Measurements from ENCODE around the gene FBXL14. TPM values are rescaled to one million over a fixed set of nuclear protein-coding genes. Genes with fewer than 3 reads are reported as not detected.

The FBXL14 gene
- total and polyA plus RNA-seq, 9 of the 15 experiments (the other 6 are each of a cell fraction or from before 2014, with no cell fraction given), result 0.13 to 9.8 (median 3.3) TPM

DNA sequence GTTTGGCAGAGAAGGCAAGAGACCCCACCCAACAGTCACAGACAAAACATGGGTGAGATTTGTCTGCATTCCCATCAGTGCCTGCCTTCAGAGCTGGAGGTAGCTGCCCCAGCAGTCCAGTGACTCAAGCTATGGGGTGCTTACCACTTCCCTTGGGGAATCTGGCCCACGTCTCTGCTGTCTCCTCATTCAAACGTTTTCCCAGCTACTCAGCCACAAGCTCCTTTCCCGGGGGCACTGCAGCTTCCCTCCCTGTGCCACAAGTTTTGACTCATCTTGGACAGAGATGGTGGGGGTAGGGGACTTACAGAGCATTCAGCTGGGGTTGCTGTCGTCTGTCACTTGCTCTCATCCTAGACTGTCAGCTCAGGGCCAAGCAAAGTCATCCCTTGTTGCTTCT, 66.6 kb downstream of the FBXL14 start:
- H3K27ac ChIP-seq (ENCODE audit: extremely low read depth, low read depth, low read length), result no peak overlapping the region
- CTCF ChIA-PET (ENCODE audit: low intra/inter-chr PET ratio), result no interaction called here
- TF ChIP-seq KLF1 (tag; IDR thresholded peaks at IDR 0.05), result no peak
- no peak for TF ChIP-seq ZNF780A (CRISPR knock-in tag; IDR thresholded peaks at IDR 0.05)
- no peak for TF ChIP-seq FOXP1 (CRISPR knock-in tag; IDR thresholded peaks at IDR 0.05)
- no peak for TF ChIP-seq CSDE1 (IDR thresholded peaks at IDR 0.05)
- TF ChIP-seq MXD1 (CRISPR knock-in tag; IDR thresholded peaks at IDR 0.05; ENCODE audit: borderline replicate concordance, poor library complexity, severe bottlenecking), result no peak
- no peak for TF ChIP-seq ZBTB5 (IDR thresholded peaks at IDR 0.05)
- no peak for TF ChIP-seq NR2C2 (CRISPR knock-in tag; IDR thresholded peaks at IDR 0.05)
- TF ChIP-seq NR2C2 (tag; IDR thresholded peaks at IDR 0.05), result no peak
- no peak for TF ChIP-seq ZFP30 (CRISPR knock-in tag; IDR thresholded peaks at IDR 0.05; ENCODE audit: borderline replicate concordance)
- no peak for TF ChIP-seq RBM15 (IDR thresholded peaks at IDR 0.05; ENCODE audit: insufficient read depth, low read length)
- TF ChIP-seq OTX1 (CRISPR knock-in tag; IDR thresholded peaks at IDR 0.05), result no peak
- TF ChIP-seq ZBTB34 (CRISPR knock-in tag; IDR thresholded peaks at IDR 0.05), result no peak
- TF ChIP-seq, protein P1, sequence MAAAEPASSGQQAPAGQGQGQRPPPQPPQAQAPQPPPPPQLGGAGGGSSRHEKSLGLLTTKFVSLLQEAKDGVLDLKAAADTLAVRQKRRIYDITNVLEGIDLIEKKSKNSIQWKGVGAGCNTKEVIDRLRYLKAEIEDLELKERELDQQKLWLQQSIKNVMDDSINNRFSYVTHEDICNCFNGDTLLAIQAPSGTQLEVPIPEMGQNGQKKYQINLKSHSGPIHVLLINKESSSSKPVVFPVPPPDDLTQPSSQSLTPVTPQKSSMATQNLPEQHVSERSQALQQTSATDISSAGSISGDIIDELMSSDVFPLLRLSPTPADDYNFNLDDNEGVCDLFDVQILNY (CRISPR knock-in tag; IDR thresholded peaks at IDR 0.05), result no peak
- no peak for TF ChIP-seq GTF2E2 (tag; IDR thresholded peaks at IDR 0.05)
- TF ChIP-seq FOXP4 (CRISPR knock-in tag; IDR thresholded peaks at IDR 0.05; ENCODE audit: borderline replicate concordance), result no peak
- no peak for TF ChIP-seq LEF1 (IDR thresholded peaks at IDR 0.05)

More for the DNA sequence above, 66.6 kb downstream of the FBXL14 start:
- peaks cover 1 to 22% of the 10 kb centered on the region in 2 experiments; a peak in 4 of 5 replicates for H3K4me1 ChIP-seq (replicated peaks in 1 of 2; ENCODE audit: control insufficient read depth in 2 of 2, insufficient read depth in 2 of 2, low read length in 2 of 2)
- H3K4me3 ChIP-seq, result no peak overlapping the region
- H3K36me3 ChIP-seq (ENCODE audit: control insufficient read depth, insufficient read depth, low read length), result no peaks in the 10 kb centered on the region
- no TSS peak for BruUV-seq (replicated peaks)
- H3K4me2 ChIP-seq (ENCODE audit: insufficient read depth, low read length), result no peak overlapping the region
- WGBS (ENCODE audit: insufficient coverage, low coverage, missing lambda C conversion rate), result 27% methylated on average over 4 of the region's 4 CpGs
- FAIRE-seq (no peak), ATAC-seq (no peak), DNase-seq (ENCODE audit: extremely low read depth in 1 of 4, low spot score in 3 of 4) (no peak)
- H3K27me3 ChIP-seq (ENCODE audit: control insufficient read depth in 2 of 2, insufficient read depth in 2 of 2, low read length in 2 of 2), result no peaks in the 10 kb centered on the region
- H3K9me3 ChIP-seq (replicated peaks; ENCODE audit: control insufficient read depth, insufficient read depth, low read depth, low read length), result no peaks in the 10 kb centered on the region
- no peaks in the 10 kb centered on the region for H4K20me1 ChIP-seq (replicated peaks; ENCODE audit: control insufficient read depth, insufficient read depth, low read length)
- no peak overlapping the region for H2AFZ ChIP-seq (ENCODE audit: low read depth, low read length)
- POLR2A ChIA-PET, result no interaction called here
- in situ Hi-C loops (cut with MboI) (no loop called here), intact Hi-C loops (cut with micrococcal nuclease) (no loop called here)
- no peak overlapping the region for H3K9ac ChIP-seq (ENCODE audit: insufficient read depth in 1 of 2, low read depth in 2 of 2, low read length in 2 of 2)
- no peaks in the 10 kb centered on the region for H3K9me1 ChIP-seq (ENCODE audit: control insufficient read depth, insufficient read depth, low read length)
- H3K79me2 ChIP-seq (ENCODE audit: control insufficient read depth, insufficient read depth, low read length), result peaks cover 7% of the 10 kb centered on the region; the same call in 2 of the 3 replicates
